Measurements from ENCODE around the gene DGKE. TPM values are rescaled to one million over a fixed set of nuclear protein-coding genes. Genes with fewer than 3 reads are reported as not detected.

The DGKE gene
- total RNA-seq, 1 donor from 2014 or later, result 2.8 TPM

DNA sequence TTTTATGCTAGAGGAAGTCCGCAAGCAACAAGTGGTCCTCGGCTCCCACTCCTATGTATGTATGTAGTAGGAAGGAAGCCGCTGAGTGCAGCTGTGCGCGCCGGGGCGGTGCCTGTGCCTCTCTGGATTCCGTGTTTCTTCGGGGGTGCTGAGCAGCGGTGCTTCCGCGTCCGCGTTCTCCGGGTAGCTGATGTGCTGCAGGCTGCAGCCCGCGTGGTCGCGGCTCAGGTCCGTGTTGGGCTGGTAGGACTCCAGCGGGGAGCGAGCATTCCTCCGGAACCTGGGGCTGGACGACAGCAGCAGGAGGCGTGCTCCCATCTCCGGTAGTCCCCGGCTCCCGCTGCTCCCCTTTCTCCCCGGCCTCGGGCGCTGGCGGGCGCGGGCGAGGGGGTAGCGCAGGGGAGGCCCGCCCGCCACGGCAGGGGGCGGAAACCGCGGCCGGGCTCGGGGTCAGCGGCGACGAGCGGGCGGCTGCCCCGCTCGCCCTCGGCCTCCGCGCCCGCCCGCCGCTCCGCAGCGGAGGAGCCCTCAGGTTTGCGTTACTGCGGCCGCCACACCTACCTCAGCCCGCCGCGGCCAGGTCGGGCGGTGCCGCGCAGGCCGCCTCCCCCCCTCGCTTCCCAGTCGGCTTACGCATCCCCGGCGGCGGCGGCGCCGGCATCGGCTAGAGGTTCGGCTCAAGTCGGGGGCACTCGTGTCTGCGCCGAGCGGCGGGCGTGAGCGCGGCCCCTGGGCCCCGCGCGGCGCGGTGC, 718 bp upstream of the DGKE start:
- peak; percentile 54 for DNase-seq

DNA sequence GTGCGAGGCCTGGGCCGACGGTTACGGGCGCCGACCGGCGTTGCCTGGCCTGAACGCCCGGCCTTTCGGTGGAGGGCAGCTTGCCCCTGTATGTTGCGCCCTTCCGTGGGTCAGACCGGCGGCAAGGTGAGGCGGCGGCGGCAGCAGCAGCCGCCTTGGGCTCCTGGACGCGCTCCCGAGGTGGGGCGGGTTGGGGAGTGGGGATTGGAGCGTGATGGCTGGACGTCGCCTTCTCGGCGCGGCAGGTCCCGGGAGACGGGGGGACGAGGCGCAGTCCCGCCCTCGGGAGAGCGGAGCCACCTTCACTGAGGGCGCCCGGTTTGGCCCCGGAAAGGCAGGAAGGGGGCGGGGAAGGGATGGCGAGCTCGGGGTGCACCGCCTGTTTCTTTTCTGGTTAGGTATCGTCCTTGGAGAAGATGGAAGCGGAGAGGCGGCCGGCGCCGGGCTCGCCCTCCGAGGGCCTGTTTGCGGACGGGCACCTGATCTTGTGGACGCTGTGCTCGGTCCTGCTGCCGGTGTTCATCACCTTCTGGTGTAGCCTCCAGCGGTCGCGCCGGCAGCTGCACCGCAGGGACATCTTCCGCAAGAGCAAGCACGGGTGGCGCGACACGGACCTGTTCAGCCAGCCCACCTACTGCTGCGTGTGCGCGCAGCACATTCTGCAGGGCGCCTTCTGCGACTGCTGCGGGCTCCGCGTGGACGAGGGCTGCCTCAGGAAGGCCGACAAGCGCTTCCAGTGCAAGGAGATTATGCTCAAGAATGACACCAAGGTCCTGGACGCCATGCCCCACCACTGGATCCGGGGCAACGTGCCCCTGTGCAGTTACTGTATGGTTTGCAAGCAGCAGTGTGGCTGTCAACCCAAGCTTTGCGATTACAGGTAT, 671 bp downstream of the DGKE start:
- peak; percentile 53 for DNase-seq
- TF ChIP-seq, protein P1, sequence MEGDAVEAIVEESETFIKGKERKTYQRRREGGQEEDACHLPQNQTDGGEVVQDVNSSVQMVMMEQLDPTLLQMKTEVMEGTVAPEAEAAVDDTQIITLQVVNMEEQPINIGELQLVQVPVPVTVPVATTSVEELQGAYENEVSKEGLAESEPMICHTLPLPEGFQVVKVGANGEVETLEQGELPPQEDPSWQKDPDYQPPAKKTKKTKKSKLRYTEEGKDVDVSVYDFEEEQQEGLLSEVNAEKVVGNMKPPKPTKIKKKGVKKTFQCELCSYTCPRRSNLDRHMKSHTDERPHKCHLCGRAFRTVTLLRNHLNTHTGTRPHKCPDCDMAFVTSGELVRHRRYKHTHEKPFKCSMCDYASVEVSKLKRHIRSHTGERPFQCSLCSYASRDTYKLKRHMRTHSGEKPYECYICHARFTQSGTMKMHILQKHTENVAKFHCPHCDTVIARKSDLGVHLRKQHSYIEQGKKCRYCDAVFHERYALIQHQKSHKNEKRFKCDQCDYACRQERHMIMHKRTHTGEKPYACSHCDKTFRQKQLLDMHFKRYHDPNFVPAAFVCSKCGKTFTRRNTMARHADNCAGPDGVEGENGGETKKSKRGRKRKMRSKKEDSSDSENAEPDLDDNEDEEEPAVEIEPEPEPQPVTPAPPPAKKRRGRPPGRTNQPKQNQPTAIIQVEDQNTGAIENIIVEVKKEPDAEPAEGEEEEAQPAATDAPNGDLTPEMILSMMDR (IDR thresholded peaks at IDR 0.05; ENCODE audit: partially characterized antibody, unreplicated experiment), result no peak
- H3K4me3 Mint-ChIP-seq (ENCODE audit: unreplicated experiment), result peak overlapping the region; percentile 86
- peaks cover 1% of the 10 kb centered on the region for H3K4me1 Mint-ChIP-seq (ENCODE audit: low read depth, unreplicated experiment)
- H3K9me3 Mint-ChIP-seq (ENCODE audit: unreplicated experiment), result peaks cover 5% of the 10 kb centered on the region
- H3K27me3 Mint-ChIP-seq (ENCODE audit: unreplicated experiment), result peaks cover 8% of the 10 kb centered on the region
- H3K36me3 Mint-ChIP-seq (ENCODE audit: unreplicated experiment), result no peaks in the 10 kb centered on the region
- no peak overlapping the region for H3K27ac Mint-ChIP-seq (ENCODE audit: unreplicated experiment)

More for the DNA sequence above, 718 bp upstream of the DGKE start:
- Mint-ChIP-seq H3K36me3 (ENCODE audit: unreplicated experiment) (no peaks in the 10 kb centered on the region), H3K9me3 (ENCODE audit: unreplicated experiment) (peaks cover 5% of the 10 kb centered on the region), H3K4me3 (ENCODE audit: unreplicated experiment) (peak overlapping the region; percentile 82), H3K4me1 (ENCODE audit: low read depth, unreplicated experiment) (peaks cover 1% of the 10 kb centered on the region), H3K27ac (ENCODE audit: unreplicated experiment) (no peak overlapping the region), H3K27me3 (ENCODE audit: unreplicated experiment) (peaks cover 8% of the 10 kb centered on the region)
- TF ChIP-seq, protein P1 (IDR thresholded peaks at IDR 0.05; ENCODE audit: partially characterized antibody, unreplicated experiment), result no peak

DNA sequence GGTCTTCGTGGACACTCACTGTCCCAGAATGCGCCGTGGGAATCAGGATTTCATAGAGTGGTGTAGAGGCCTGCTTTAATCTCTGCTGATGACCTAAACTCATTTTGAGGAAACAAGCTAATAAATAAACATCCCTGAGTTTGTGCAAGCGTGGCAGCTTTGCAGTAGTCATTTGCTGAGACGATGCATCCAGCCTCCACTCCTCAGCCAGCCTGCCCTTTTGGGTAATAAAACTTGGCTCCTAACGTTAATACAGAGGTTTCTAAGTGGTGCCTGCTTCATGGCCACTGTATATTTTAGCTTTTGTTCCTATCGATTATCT, 1.3 kb downstream of the DGKE start:
- H3K27ac Mint-ChIP-seq (ENCODE audit: unreplicated experiment), result no peak overlapping the region
- H3K9me3 Mint-ChIP-seq (ENCODE audit: unreplicated experiment), result peaks cover 5% of the 10 kb centered on the region
- DNase-seq, result no peak
- peaks cover 8% of the 10 kb centered on the region for H3K27me3 Mint-ChIP-seq (ENCODE audit: unreplicated experiment)
- no peaks in the 10 kb centered on the region for H3K36me3 Mint-ChIP-seq (ENCODE audit: unreplicated experiment)
- peaks cover 1% of the 10 kb centered on the region for H3K4me1 Mint-ChIP-seq (ENCODE audit: low read depth, unreplicated experiment)
- peak overlapping the region; percentile 86 for H3K4me3 Mint-ChIP-seq (ENCODE audit: unreplicated experiment)
- TF ChIP-seq, protein P1 (IDR thresholded peaks at IDR 0.05; ENCODE audit: partially characterized antibody, unreplicated experiment), result no peak

DNA sequence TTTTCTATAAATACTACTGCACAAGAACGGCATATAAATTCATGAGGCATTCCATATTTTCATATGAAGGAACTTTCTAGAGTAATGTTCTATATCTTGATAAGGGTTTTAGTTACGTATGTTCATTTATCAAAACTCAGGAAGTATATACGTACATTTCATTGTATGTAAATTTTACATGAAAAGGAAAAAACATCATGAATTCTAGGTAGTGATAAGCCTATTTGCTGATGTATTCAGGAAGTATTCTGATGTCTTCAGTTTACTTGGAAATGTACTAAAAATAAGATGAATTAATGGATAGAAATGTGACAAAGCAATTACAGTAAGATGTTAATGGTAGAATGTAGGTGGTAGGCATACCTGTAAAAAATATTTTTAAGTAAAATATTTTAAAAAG, 4.7 kb downstream of the DGKE start:
- TF ChIP-seq, protein P1 (IDR thresholded peaks at IDR 0.05; ENCODE audit: partially characterized antibody, unreplicated experiment), result no peak
- no peak overlapping the region for H3K4me3 Mint-ChIP-seq (ENCODE audit: unreplicated experiment)
- no peaks in the 10 kb centered on the region for H3K36me3 Mint-ChIP-seq (ENCODE audit: unreplicated experiment)
- peaks cover 1% of the 10 kb centered on the region for H3K9me3 Mint-ChIP-seq (ENCODE audit: unreplicated experiment)
- H3K27ac Mint-ChIP-seq (ENCODE audit: unreplicated experiment), result no peak overlapping the region
- H3K27me3 Mint-ChIP-seq (ENCODE audit: unreplicated experiment), result no peaks in the 10 kb centered on the region
- DNase-seq, result no peak
- H3K4me1 Mint-ChIP-seq (ENCODE audit: low read depth, unreplicated experiment), result no peaks in the 10 kb centered on the region

DNA sequence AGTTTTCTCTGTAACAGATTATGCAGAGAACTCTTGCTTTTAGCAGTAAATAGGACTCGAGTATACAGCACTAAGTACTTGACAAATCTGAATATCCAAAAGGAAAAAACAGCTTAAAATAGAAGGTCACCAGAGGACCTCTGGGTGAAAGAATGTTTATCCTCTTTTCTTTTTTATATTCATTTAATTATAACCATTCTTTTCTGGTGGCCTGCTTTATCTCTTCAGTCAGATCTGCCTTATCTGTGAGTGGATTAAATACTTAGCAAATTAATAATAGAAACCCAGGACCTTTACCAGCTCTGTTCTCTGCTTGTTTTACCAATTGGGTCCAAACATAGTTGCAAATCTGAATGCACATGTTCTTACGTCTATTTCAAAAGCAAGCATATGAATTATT, 8.6 kb downstream of the DGKE start:
- Mint-ChIP-seq H3K27ac (ENCODE audit: unreplicated experiment) (no peak overlapping the region), H3K9me3 (ENCODE audit: unreplicated experiment) (no peaks in the 10 kb centered on the region), H3K36me3 (ENCODE audit: unreplicated experiment) (no peaks in the 10 kb centered on the region), H3K4me1 (ENCODE audit: low read depth, unreplicated experiment) (no peaks in the 10 kb centered on the region), H3K27me3 (ENCODE audit: unreplicated experiment) (no peaks in the 10 kb centered on the region), H3K4me3 (ENCODE audit: unreplicated experiment) (no peak overlapping the region)
- TF ChIP-seq, protein P1 (IDR thresholded peaks at IDR 0.05; ENCODE audit: partially characterized antibody, unreplicated experiment), result no peak
- DNase-seq, result no peak
